ENCODE data around the gene HIKESHI. TPM values are rescaled to one million over a fixed set of nuclear protein-coding genes. Genes with fewer than 3 reads are reported as not detected.

Gene HIKESHI
- total and polyA plus RNA-seq, 2 experiments from 2014 or later: 71.2 to 162 TPM

DNA sequence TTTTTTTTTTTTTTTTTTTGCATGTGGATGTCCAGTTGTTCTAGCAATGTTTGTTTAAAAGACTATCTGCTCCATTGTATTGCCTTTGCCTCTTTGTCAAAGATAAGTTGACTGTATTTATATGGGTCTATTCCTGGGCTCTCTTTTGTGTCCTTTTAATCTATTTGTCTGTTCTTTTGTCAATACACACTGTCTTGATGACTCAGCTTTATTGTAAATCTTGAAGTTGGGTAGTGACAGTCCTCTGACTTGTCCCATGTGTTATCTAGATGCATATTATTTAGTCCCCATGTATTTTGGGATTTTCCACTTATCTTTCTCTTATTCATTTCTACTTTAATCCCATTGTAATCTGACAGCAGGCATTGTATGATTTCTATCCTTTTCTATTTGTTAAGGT lies 75.9 kb downstream of the HIKESHI start:
- Histone ChIP-seq H2AFZ (no peak overlapping the region), H3K4me2 (no peak overlapping the region), H3K36me3 (ENCODE audit: insufficient read depth) (no peaks in the 10 kb centered on the region), H3K4me3 (no peak overlapping the region), H3K27ac (ENCODE audit: low read depth) (no peak overlapping the region), H3K79me2 (replicated peaks; ENCODE audit: insufficient read depth) (no peaks in the 10 kb centered on the region), H3K4me1 (ENCODE audit: insufficient read depth) (peaks cover 11% of the 10 kb centered on the region), H3F3A (replicated peaks; ENCODE audit: low read depth) (no peaks in the 10 kb centered on the region), H3K27me3 (ENCODE audit: insufficient read depth) (no peaks in the 10 kb centered on the region), H3K9me2 (ENCODE audit: insufficient read depth) (peaks cover 4% of the 10 kb centered on the region; the same call in 1 of the 2 replicates), H4K20me1 (replicated peaks; ENCODE audit: insufficient read depth) (no peaks in the 10 kb centered on the region)
- Mint-ChIP-seq H3K36me3 (ENCODE audit: low read depth) (no peaks in the 10 kb centered on the region; the same call in 2 of the 3 replicates), H3K9me3 (no peaks in the 10 kb centered on the region), H3K27me3 (ENCODE audit: insufficient read depth, low read depth, poor library complexity) (peaks cover 3% of the 10 kb centered on the region), H3K4me3 (no peak overlapping the region), H3K27ac (no peak overlapping the region), H3K4me1 (peaks cover 13% of the 10 kb centered on the region)
- no peak for DNase-seq (ENCODE audit: low spot score)
- TF ChIP-seq ZNF331 (CRISPR knock-in tag; IDR thresholded peaks at IDR 0.05; ENCODE audit: low read depth) (no peak), CREB1 (CRISPR knock-in tag; IDR thresholded peaks at IDR 0.05; ENCODE audit: low read depth) (no peak), EZH2 (IDR thresholded peaks at IDR 0.05; ENCODE audit: low read depth, unreplicated experiment) (no peak), STAT1 (IDR thresholded peaks at IDR 0.05; ENCODE audit: unreplicated experiment) (no peak), JUNB (IDR thresholded peaks at IDR 0.05; ENCODE audit: unreplicated experiment) (no peak), ETS1 (IDR thresholded peaks at IDR 0.05) (no peak), POLR2AphosphoS5 (IDR thresholded peaks at IDR 0.05; ENCODE audit: low read depth) (no peak)
- TF ChIP-seq, protein P1, sequence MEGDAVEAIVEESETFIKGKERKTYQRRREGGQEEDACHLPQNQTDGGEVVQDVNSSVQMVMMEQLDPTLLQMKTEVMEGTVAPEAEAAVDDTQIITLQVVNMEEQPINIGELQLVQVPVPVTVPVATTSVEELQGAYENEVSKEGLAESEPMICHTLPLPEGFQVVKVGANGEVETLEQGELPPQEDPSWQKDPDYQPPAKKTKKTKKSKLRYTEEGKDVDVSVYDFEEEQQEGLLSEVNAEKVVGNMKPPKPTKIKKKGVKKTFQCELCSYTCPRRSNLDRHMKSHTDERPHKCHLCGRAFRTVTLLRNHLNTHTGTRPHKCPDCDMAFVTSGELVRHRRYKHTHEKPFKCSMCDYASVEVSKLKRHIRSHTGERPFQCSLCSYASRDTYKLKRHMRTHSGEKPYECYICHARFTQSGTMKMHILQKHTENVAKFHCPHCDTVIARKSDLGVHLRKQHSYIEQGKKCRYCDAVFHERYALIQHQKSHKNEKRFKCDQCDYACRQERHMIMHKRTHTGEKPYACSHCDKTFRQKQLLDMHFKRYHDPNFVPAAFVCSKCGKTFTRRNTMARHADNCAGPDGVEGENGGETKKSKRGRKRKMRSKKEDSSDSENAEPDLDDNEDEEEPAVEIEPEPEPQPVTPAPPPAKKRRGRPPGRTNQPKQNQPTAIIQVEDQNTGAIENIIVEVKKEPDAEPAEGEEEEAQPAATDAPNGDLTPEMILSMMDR (conservative IDR thresholded peaks at IDR 0.05; ENCODE audit: low read depth in 2 of 2): no peak
- TF ChIP-seq, protein P2, sequence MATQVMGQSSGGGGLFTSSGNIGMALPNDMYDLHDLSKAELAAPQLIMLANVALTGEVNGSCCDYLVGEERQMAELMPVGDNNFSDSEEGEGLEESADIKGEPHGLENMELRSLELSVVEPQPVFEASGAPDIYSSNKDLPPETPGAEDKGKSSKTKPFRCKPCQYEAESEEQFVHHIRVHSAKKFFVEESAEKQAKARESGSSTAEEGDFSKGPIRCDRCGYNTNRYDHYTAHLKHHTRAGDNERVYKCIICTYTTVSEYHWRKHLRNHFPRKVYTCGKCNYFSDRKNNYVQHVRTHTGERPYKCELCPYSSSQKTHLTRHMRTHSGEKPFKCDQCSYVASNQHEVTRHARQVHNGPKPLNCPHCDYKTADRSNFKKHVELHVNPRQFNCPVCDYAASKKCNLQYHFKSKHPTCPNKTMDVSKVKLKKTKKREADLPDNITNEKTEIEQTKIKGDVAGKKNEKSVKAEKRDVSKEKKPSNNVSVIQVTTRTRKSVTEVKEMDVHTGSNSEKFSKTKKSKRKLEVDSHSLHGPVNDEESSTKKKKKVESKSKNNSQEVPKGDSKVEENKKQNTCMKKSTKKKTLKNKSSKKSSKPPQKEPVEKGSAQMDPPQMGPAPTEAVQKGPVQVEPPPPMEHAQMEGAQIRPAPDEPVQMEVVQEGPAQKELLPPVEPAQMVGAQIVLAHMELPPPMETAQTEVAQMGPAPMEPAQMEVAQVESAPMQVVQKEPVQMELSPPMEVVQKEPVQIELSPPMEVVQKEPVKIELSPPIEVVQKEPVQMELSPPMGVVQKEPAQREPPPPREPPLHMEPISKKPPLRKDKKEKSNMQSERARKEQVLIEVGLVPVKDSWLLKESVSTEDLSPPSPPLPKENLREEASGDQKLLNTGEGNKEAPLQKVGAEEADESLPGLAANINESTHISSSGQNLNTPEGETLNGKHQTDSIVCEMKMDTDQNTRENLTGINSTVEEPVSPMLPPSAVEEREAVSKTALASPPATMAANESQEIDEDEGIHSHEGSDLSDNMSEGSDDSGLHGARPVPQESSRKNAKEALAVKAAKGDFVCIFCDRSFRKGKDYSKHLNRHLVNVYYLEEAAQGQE (IDR thresholded peaks at IDR 0.05; ENCODE audit: unreplicated experiment): no peak
- no peak for ATAC-seq
